ENCODE results near the gene CLASRP. TPM values are rescaled to one million over a fixed set of nuclear protein-coding genes. Genes with fewer than 3 reads are reported as not detected.
A peak's percentile ranks its signal among the peaks of the same experiment; 100 is the strongest.

The CLASRP gene
- total RNA-seq, 2 experiments from 2014 or later, result 84.3 to 88.0 TPM

DNA sequence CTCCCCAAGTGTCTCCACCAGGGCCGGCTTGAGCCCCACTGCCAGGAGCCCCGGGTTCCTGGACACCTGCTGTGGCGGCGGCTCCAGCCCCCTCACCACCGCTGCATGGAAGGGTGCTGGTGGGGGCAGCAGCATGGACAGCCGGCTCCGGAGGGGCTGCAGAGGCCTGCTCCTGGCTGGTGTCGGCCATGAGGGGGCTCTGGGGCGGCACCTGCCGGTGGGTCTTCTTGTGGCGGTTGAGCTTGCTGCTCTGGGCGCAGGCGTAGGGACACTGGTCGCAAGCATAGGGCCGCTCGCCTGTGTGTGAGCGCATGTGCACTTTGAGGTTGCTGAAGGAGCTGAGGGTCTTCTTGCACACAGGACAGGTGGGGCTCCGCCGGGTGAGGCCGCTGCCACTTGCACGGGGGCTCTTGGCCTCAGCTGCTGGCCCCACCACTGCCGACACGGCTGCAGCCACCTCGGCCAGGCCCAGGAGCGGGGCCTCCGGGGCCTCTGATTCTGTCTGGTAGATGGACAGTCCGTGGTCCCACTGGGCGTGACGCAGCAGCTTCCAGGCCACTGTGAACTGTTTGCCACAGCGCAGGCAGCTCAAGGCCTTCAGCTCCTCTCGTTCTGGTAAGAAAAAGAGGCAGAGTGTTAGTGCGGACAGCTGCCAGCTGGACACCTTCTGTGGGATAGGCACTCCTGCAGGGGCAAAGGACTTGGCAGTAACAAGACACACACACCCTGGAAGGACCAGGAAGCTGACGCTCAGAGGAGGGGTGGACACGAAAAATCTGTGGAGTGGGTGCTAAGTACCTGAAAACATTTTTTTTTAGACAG lies 33.3 kb downstream of the CLASRP start:
- POLR2A ChIA-PET, result interaction anchor here (0.8 to 1.8 kb wide), 5 partner anchors 19 to 92 kb away, joined by 3 to 7 read pairs (median 3); partner anchors contain the start of gene CLASRP

DNA sequence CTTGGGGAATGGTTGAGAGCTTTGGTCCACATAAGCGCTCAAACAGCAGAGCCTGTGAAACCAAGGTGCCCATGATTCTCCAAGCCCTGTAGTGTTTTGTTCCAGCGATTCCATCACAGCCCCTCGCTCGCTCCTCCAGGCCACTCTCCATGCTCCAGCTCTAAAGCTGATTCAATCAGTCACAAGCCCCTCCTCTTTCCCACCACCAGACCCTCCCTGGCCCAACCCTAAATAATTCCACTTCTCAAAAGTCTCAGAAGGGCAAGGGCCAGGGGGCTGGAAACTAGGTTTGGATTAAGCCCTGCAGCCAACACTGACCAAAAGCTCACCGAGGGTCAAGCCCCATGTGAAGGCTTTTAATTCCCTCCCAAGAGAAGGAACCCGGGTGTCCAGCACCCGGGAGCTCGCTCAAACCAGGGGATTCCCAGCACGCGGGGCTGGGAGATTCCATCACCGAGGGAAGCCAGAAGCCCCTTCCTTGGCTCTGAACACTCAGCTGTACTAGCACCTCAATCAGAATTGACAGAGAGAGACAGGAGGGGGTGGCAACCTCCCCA lies 36.0 kb downstream of the CLASRP start:
- no peak for DNase-seq
- Mint-ChIP-seq H3K27ac (peak overlapping the region; percentile 75), H3K4me1 (peaks cover 37% of the 10 kb centered on the region), H3K9me3 (no peaks in the 10 kb centered on the region), H3K27me3 (no peaks in the 10 kb centered on the region), H3K36me3 (ENCODE audit: low read depth) (peaks cover 23% of the 10 kb centered on the region), H3K4me3 (peak overlapping the region; percentile 43)
- ChIA-PET CTCF (interaction anchor here (0.9 to 1.6 kb wide), 4 partner anchors 15 to 17 kb away, joined by 3 to 5 read pairs (median 3); no protein-coding TSS in a partner anchor), POLR2A (interaction anchor here (0.6 to 3.1 kb wide), 6 partner anchors 10 to 104 kb away, joined by 3 to 13 read pairs (median 6); partner anchors contain the start of genes BLOC1S3, CLASRP and PPP1R37)

More for the DNA sequence above, 33.3 kb downstream of the CLASRP start:
- H3K9me3 Mint-ChIP-seq, result no peaks in the 10 kb centered on the region
- H3K27ac Mint-ChIP-seq, result no peak overlapping the region
- no peaks in the 10 kb centered on the region for H3K27me3 Mint-ChIP-seq
- CTCF ChIA-PET, result interaction anchor here (1.3 kb wide), 1 partner anchor 12 kb away, joined by 4 read pairs; no protein-coding TSS in a partner anchor
- H3K36me3 Mint-ChIP-seq (ENCODE audit: low read depth), result peaks cover 24% of the 10 kb centered on the region
- no peak overlapping the region for H3K4me3 Mint-ChIP-seq
- H3K4me1 Mint-ChIP-seq, result peaks cover 18% of the 10 kb centered on the region
- no peak for DNase-seq

DNA sequence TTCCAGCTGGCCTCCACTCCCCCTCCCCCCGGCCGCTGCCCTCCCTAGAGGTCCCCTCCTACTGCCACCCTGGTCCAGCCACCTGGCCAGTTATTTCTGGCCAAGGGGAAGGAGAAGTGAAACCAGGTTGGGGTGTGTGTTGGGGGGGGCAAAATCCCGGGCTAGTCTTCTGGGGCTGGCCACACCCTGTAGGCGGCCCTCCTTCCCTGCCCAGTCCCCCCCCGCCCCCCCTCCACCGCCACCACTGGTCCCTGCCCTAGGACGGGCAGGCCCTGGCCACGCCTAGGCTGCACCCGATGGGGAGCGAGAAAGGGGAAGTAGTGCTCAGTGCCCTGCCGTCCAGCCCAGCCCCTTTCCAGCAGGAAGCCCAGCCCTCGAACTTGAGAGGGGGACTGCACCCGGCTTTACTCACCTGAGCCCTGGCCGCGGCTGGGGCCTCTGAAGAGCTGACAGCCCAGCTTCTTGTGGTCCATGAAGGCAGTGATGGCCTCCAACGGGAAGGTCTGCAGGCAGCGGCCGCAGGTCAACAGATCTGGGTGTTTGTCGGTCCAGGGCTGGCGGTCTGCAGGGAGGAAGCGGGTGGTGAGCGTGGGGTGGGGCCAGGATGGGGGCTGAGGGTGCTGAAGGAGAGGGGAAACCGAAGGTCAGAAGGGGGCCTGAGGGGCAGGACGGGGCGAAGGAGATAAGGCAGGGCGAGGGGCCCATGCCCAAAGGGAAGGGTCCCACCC lies 36.6 kb downstream of the CLASRP start:
- Mint-ChIP-seq H3K27ac (peak overlapping the region; percentile 79), H3K36me3 (ENCODE audit: low read depth) (peaks cover 17% of the 10 kb centered on the region), H3K4me3 (peak overlapping the region; percentile 81), H3K27me3 (no peaks in the 10 kb centered on the region), H3K9me3 (no peaks in the 10 kb centered on the region), H3K4me1 (peaks cover 43% of the 10 kb centered on the region)
- peak; percentile 68 for DNase-seq
- CTCF ChIA-PET, result interaction anchor here (0.9 to 1.6 kb wide), 2 partner anchors 16 to 17 kb away, joined by 3 to 5 read pairs; no protein-coding TSS in a partner anchor
- POLR2A ChIA-PET, result interaction anchor here (0.6 to 3.1 kb wide), 5 partner anchors 11 to 104 kb away, joined by 3 to 13 read pairs (median 7); partner anchors contain the start of genes BLOC1S3, CLASRP and PPP1R37

DNA sequence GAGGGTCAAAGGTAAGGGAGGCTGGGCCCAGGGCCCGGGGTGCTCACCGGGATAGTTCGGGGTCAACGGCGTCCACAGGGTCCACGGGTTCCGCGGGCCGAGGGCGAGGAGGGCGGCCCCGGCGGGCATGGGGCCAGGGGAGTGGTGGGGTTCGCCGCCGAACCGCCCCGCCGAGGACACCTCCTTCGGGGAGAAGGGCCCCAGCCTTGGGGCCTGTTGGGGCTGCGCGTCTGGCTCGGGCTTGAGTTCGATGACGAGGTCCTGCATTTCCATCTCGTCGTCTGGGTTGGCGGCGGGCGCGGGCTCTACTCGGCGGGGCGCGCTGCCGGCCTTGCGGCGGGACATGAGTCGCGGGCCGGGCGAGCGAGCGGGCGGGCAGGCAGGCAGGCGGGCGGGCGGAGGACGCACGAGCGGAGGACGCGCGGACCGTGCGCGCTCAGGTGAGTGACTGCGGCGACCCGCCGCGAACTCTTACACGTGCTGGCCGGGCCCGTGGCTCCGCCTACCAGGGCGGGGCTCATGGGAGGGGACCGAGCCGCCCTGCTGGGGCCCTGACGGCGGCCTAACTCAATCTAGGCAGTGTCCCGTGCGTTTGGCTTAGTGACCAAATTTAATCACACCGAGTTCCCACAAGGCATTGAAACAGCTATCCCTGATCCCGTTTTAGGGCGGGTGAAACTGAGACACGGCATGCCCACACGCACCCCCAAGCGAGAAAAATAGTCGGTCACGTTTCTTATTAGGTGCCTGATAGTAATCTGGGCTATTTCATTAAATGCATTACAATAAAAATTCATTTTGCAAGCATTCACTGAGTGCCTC lies 37.4 kb downstream of the CLASRP start, which contains the start of gene ZNF296:
TSS of gene ZNF296 (minus strand) at position 450 of the 822 bp plus-strand sequence. CDS start at position 345, 105 bp downstream.
- DNase-seq, result peak; percentile 86
- H3K27me3 Mint-ChIP-seq, result no peaks in the 10 kb centered on the region
- peaks cover 48% of the 10 kb centered on the region for H3K4me1 Mint-ChIP-seq
- no peaks in the 10 kb centered on the region for H3K9me3 Mint-ChIP-seq
- peaks cover 12% of the 10 kb centered on the region for H3K36me3 Mint-ChIP-seq (ENCODE audit: low read depth)
- H3K4me3 Mint-ChIP-seq, result peak within 1 kb of the TSS; percentile 81
- CTCF ChIA-PET, result interaction anchor here (0.9 to 1.5 kb wide), 2 partner anchors 13 to 17 kb away, joined by 3 read pairs; no protein-coding TSS in a partner anchor
- POLR2A ChIA-PET, result interaction anchor here (0.6 to 3.1 kb wide), 8 partner anchors 9 to 103 kb away, joined by 3 to 13 read pairs (median 5); partner anchors contain the start of genes BLOC1S3, CLASRP and PPP1R37
- peak within 1 kb of the TSS; percentile 79 for H3K27ac Mint-ChIP-seq

DNA sequence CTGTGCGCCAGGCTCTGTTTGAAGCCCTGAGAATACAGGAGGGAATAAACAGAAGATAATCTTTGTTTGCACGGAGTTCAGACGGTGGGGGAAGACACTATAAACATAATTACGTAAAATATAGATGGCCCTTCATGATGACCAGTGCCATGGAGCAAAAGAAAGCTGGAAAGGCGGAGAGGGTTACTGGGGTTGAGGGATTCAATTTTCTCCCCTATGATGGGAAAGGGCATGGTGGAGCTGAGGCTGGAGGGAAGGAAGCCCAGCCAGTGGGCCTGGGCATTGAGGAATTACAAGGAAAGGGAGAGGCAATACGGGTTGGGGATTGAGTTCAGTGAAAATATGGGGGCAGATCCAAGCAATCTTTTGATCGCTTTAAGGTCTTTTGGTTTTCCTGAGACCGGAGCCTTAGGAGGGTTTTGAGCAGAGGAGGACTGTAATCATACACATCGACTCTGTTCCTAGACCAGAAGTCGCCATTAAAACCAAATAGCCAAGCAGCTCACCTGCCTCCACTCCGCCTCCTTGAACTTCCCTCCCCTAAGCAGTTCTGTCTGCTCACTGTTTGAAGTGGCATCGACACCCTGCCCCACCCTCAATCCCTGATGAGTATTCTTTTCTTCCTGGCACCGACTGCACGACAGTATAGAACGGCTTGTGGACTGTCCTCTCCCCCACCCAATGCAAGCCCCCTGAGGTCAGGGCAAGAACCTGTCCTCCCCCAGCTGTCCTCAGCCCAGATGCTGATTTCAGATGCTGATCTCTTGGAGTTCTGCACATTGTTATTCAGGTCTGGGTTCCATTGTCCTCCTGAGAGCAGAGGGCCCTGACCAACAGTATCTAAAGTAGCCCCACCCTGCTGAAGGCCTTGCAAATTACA lies 38.2 kb downstream of the CLASRP start:
- H3K9me3 Mint-ChIP-seq, result no peaks in the 10 kb centered on the region
- H3K27me3 Mint-ChIP-seq, result no peaks in the 10 kb centered on the region
- peaks cover 16% of the 10 kb centered on the region for H3K36me3 Mint-ChIP-seq (ENCODE audit: low read depth)
- DNase-seq, result no peak
- H3K4me1 Mint-ChIP-seq, result peaks cover 55% of the 10 kb centered on the region
- ChIA-PET POLR2A (interaction anchor here (0.6 to 3.1 kb wide), 6 partner anchors 10 to 95 kb away, joined by 3 to 13 read pairs (median 3); partner anchors contain the start of genes CLASRP and PPP1R37), CTCF (interaction anchor here (0.9 to 1.5 kb wide), 2 partner anchors 12 to 17 kb away, joined by 3 read pairs; no protein-coding TSS in a partner anchor)
- H3K27ac Mint-ChIP-seq, result peak overlapping the region; percentile 72
- peak overlapping the region; percentile 81 for H3K4me3 Mint-ChIP-seq

DNA sequence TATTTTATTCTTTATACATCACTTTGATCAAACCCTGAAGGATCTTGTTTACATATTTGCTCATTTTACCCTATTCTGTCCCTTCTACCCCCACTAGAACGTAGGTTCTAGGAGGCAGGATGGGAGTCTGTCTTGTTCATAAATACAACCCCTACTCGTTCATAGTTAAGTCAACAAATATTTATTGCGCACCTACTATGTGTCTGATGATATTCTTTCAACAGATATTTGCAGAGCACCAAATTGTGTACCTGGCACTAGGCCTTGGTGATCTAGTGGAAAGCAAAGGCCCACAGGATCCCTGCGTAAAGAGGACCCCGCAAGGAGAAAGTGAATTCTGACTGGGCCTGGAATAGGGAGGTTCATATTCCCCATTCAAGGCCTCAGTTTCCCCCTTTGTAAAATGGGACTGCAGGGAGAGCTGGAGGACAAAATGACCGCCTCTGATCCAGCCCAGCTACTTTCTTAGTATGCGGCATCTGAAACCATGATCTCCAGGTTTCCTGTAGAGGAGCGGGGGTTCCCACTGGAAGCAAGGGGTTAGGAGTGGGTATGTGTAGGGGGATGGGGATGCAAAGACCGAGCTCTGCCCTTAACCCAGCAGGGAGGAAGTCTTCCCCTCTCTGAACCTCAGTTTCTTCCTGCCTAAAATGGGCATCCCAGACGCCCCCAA lies 39.7 kb downstream of the CLASRP start:
- Mint-ChIP-seq H3K27ac (peak overlapping the region; percentile 68), H3K4me3 (peak overlapping the region; percentile 96), H3K36me3 (ENCODE audit: low read depth) (peaks cover 21% of the 10 kb centered on the region), H3K9me3 (no peaks in the 10 kb centered on the region), H3K27me3 (no peaks in the 10 kb centered on the region), H3K4me1 (peaks cover 56% of the 10 kb centered on the region)
- CTCF ChIA-PET, result interaction anchor here (1.9 to 2.6 kb wide), 2 partner anchors 13 to 19 kb away, joined by 14 to 21 read pairs; no protein-coding TSS in a partner anchor
- DNase-seq, result no peak
- POLR2A ChIA-PET, result interaction anchor here (0.6 to 3.3 kb wide), 9 partner anchors 9 to 563 kb away, joined by 3 to 52 read pairs (median 5); partner anchors contain the start of genes BLOC1S3, CLASRP, CLPTM1 and PPP1R37

DNA sequence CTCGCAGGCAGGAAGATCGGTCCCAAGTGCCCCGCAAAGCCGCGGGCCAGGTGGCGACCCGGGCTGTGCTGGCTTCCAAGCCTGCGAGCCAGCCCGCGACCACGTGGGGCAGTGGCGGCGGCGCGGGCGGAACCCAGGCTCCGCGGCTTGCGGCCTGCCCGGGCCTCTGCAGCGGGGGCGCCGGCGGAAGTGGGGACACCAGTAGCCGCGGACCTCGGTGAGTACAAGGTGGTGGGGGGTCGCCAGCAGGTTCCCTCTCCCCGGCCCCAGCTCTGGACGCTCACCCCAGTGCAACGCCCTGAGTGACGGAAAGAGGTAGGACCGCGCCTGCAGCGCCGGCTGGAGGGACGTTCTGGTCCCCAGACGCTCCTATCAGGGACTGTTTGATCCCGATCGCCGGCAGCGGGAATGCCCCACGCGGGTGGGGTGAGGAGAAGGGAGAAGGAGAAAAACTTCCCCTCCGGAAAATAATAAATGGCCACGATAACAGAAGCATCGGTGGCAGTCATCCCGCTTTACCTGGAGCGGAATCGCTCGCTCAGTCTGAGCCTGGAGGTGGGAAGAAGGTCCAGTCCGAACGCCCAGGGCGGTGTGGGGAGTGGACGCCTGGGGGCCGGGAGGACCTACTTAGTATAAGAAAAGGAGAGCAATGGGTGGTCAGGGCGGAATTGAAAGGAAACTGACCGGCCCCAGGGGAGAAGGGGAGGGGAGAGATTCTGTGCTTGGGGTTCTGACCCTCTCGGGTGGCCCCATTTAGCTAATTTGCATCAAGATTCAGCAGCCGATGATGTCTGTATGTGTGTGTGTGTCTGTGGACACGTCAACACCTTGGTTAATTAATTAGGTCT lies 40.4 kb downstream of the CLASRP start, which contains the start of gene GEMIN7:
TSS of gene GEMIN7 (plus strand) at position 198 of the 848 bp plus-strand sequence. CDS start 10,855 bp downstream, outside the sequence.
- ChIA-PET CTCF (interaction anchor here (0.6 to 2.6 kb wide), 5 partner anchors 13 to 423 kb away, joined by 3 to 21 read pairs (median 5); no protein-coding TSS in a partner anchor), POLR2A (interaction anchor here (0.6 to 3.3 kb wide), 15 partner anchors 8 to 425 kb away, joined by 3 to 52 read pairs (median 5); partner anchors contain the start of genes BLOC1S3, CLASRP, CLPTM1 and PPP1R37)
- no peaks in the 10 kb centered on the region for H3K27me3 Mint-ChIP-seq
- H3K36me3 Mint-ChIP-seq (ENCODE audit: low read depth), result peaks cover 21% of the 10 kb centered on the region
- no peaks in the 10 kb centered on the region for H3K9me3 Mint-ChIP-seq
- peak within 1 kb of the TSS; percentile 83 for H3K27ac Mint-ChIP-seq
- peak; percentile 83 for DNase-seq
- H3K4me3 Mint-ChIP-seq, result peak within 1 kb of the TSS; percentile 96
- H3K4me1 Mint-ChIP-seq, result peaks cover 56% of the 10 kb centered on the region

DNA sequence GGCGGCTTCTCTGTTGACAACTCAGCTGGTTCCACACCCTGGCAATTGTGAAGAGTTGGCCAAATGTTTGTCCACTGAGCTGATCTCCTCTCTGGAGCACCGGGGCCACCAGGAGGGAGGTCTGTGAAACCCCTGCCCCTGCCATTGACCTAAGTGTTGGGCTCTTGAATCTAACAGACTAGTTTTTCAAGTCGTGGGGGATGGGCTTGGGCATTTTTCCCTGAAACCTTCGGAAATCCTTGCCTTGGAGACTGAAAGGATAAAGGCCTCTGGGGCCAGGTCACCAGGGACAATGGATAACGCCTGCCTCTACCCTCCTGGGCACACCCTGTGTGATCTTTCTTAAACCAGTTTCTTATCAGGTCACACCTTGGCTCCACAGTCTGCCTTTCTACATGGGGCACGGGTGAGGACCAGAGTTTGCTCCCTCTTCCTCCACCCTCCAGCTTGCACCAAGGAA lies 41.1 kb downstream of the CLASRP start:
- Mint-ChIP-seq H3K4me1 (peaks cover 51% of the 10 kb centered on the region), H3K27ac (peak overlapping the region; percentile 83), H3K9me3 (no peaks in the 10 kb centered on the region), H3K4me3 (peak overlapping the region; percentile 96), H3K27me3 (no peaks in the 10 kb centered on the region), H3K36me3 (ENCODE audit: low read depth) (peaks cover 17% of the 10 kb centered on the region)
- CTCF ChIA-PET, result interaction anchor here (0.6 to 2.6 kb wide), 6 partner anchors 12 to 1624 kb away, joined by 3 to 21 read pairs (median 4); no protein-coding TSS in a partner anchor
- peak; percentile 25 for DNase-seq
- POLR2A ChIA-PET, result interaction anchor here (0.9 to 3.3 kb wide), 9 partner anchors 9 to 98 kb away, joined by 3 to 52 read pairs (median 5); partner anchors contain the start of genes BLOC1S3, CLASRP, PPP1R37 and TRAPPC6A

DNA sequence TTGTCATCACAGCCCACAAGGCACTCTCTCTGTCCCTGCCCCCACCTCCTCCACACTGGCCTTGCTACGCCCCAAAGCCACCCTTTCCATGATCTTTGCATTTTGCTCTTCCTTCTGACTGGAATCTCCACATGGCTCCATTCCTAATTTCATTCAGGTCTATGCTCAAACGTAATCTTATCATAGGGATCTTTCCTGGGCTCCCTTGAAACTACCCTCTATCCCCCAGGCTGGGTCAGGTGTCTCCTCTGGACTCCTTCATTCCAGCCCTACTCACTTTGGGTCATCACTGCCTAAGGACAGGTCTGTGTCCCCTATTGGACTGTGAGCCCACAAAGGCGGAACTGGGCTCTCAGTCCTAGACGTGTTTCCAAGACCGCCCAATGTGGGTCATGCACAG lies 43.3 kb downstream of the CLASRP start:
- no peaks in the 10 kb centered on the region for H3K9me3 Mint-ChIP-seq
- DNase-seq, result no peak
- H3K36me3 Mint-ChIP-seq (ENCODE audit: low read depth), result peaks cover 22% of the 10 kb centered on the region
- H3K27ac Mint-ChIP-seq, result no peak overlapping the region
- ChIA-PET CTCF (no interaction called here), POLR2A (no interaction called here)
- peaks cover 53% of the 10 kb centered on the region for H3K4me1 Mint-ChIP-seq
- no peaks in the 10 kb centered on the region for H3K27me3 Mint-ChIP-seq
- peak overlapping the region; percentile 30 for H3K4me3 Mint-ChIP-seq
